Erythroblast (primary cell): Measurements from ENCODE around the gene SULT2A1.
"Not testable (repeated sequence)": the region's sequence is repeated elsewhere in the genome, so short reads cannot be mapped to it uniquely, and the experiment has no call there.

ENCODE experiments used
- DNase-seq, 2 experiments: peaks; one replicate each; lab custom pipeline; 2025; lab: John Stamatoyannopoulos, UW
- GATA1 ChIP-seq: IDR thresholded peaks from 2 replicates; pipeline ENCODE4 v1.6.1; 2011; ENCODE audit warnings: low read depth, mild to moderate bottlenecking, control low read depth, low read length, moderate library complexity
- POLR2A ChIP-seq: IDR thresholded peaks from 2 replicates; pipeline ENCODE4 v1.6.1; 2011; ENCODE audit warnings: mild to moderate bottlenecking, low read length

The SULT2A1 gene

GRCh38 chr19:47882890-47883289, 3.2 kb downstream of the SULT2A1 start:
- no peak for DNase-seq
- no peak for TF ChIP-seq GATA1
- no peak for TF ChIP-seq POLR2A

GRCh38 chr19:47881757-47882156, 4.4 kb downstream of the SULT2A1 start:
- TF ChIP-seq GATA1 (no peak), POLR2A (no peak)

GRCh38 chr19:47879385-47879784, 6.7 kb downstream of the SULT2A1 start:
- not testable (repeated sequence) for DNase-seq

More at GRCh38 chr19:47881757-47882156, 4.4 kb downstream of the SULT2A1 start:
- DNase-seq: no peak

- DNase-seq: no peak
These were observed 7.2 kb downstream of the SULT2A1 start for GRCh38 chr19:47878906-47879305.

GRCh38 chr19:47865166-47865565, 20.9 kb downstream of the SULT2A1 start:
- TF ChIP-seq POLR2A (no peak), GATA1 (no peak)
- no peak for DNase-seq

More at GRCh38 chr19:47878906-47879305, 7.2 kb downstream of the SULT2A1 start:
- TF ChIP-seq POLR2A (no peak), GATA1 (no peak)

GRCh38 chr19:47863514-47863936, 22.6 kb downstream of the SULT2A1 start:
- peak; percentile 58 to 80 for DNase-seq
- no peak for TF ChIP-seq GATA1
- TF ChIP-seq POLR2A: no peak

- TF ChIP-seq POLR2A (no peak), GATA1 (no peak)
- no peak for DNase-seq
These were observed 24.5 kb downstream of the SULT2A1 start for GRCh38 chr19:47861630-47862029.

- TF ChIP-seq POLR2A (no peak), GATA1 (no peak)
- DNase-seq: no peak
These were observed 25.4 kb downstream of the SULT2A1 start for GRCh38 chr19:47860602-47861297.

GRCh38 chr19:47859838-47860237, 26.3 kb downstream of the SULT2A1 start:
- not testable (repeated sequence) for DNase-seq

GRCh38 chr19:47858646-47859285, 27.3 kb downstream of the SULT2A1 start, which contains the start of gene TPRX2:
Gene TPRX2, plus strand, starts transcription at chr19:47859235. Its CDS starts 12 bp downstream, at chr19:47859247.
- DNase-seq: not testable (repeated sequence)

- DNase-seq: not testable (repeated sequence)
These were observed 27.9 kb downstream of the SULT2A1 start for GRCh38 chr19:47858231-47858630.

- TF ChIP-seq GATA1 (no peak), POLR2A (no peak)
- no peak for DNase-seq
These were observed 31.7 kb downstream of the SULT2A1 start for GRCh38 chr19:47854459-47854858.

GRCh38 chr19:47853003-47853402, 33.1 kb downstream of the SULT2A1 start:
- DNase-seq: no peak
- TF ChIP-seq GATA1: no peak
- TF ChIP-seq POLR2A: no peak

GRCh38 chr19:47848823-47849473, 37.2 kb downstream of the SULT2A1 start:
- DNase-seq: peak; percentile 32 to 50
- TF ChIP-seq GATA1 (no peak), POLR2A (no peak)

- no peak for DNase-seq
- TF ChIP-seq GATA1 (no peak), POLR2A (no peak)
These were observed 37.7 kb downstream of the SULT2A1 start for GRCh38 chr19:47848425-47848822.
